Measurements from ENCODE around the gene N4BP2L1. TPM values are rescaled to one million over a fixed set of nuclear protein-coding genes. Genes with fewer than 3 reads are reported as not detected.

Gene N4BP2L1
- total and polyA plus RNA-seq, 2 of the 8 experiments (the other 6 are each of a cell fraction or from before 2014, with no cell fraction given): 1.3 to 3.1 TPM

- no peak for DNase-seq (ENCODE audit: low read depth in 1 of 2, low spot score in 2 of 2)
- Histone ChIP-seq H3K9ac (replicated peaks in 1 of 4; ENCODE audit: extremely low read depth in 1 of 4, low read depth in 3 of 4, low read length in 3 of 4) (no peak overlapping the region), H3K18ac (ENCODE audit: extremely low read depth, low read length) (no peak overlapping the region), H3K14ac (ENCODE audit: insufficient read length) (no peak overlapping the region), H3K9me3 (ENCODE audit: insufficient read depth in 2 of 2, low read depth in 1 of 2, low read length in 1 of 2) (no peaks in the 10 kb centered on the region), H4K91ac (replicated peaks; ENCODE audit: insufficient read length, low read length) (no peak overlapping the region), H4K8ac (ENCODE audit: extremely low read depth, insufficient read depth, low read length) (no peak overlapping the region), H2BK20ac (ENCODE audit: low read length) (no peak overlapping the region), H3K23ac (ENCODE audit: insufficient read length) (no peak overlapping the region), H3K36me3 (ENCODE audit: control insufficient read depth in 2 of 4, insufficient read depth in 4 of 4, low read length in 3 of 4) (no peaks in the 10 kb centered on the region), H3K4me3 (ENCODE audit: extremely low read depth in 1 of 4, insufficient read depth in 2 of 4, low read depth in 3 of 4, low read length in 4 of 4) (no peak overlapping the region), H2AK5ac (ENCODE audit: low read depth, low read length) (no peak overlapping the region), H4K20me1 (replicated peaks in 1 of 2; ENCODE audit: control insufficient read depth in 1 of 2, insufficient read depth in 2 of 2, low read length in 2 of 2) (no peaks in the 10 kb centered on the region), H3K79me1 (ENCODE audit: low read depth, low read length) (no peaks in the 10 kb centered on the region), H3K4me1 (replicated peaks in 1 of 4; ENCODE audit: control insufficient read depth in 3 of 4, insufficient read depth in 4 of 4, low read length in 3 of 4) (no peaks in the 10 kb centered on the region), H3K27me3 (replicated peaks in 1 of 4; ENCODE audit: control insufficient read depth in 3 of 4, extremely low read depth in 1 of 4, insufficient read depth in 3 of 4, low read length in 3 of 4) (no peaks in the 10 kb centered on the region), H3K4me2 (ENCODE audit: insufficient read depth in 1 of 2, low read depth in 2 of 2, low read length in 2 of 2) (no peak overlapping the region), H2BK120ac (replicated peaks; ENCODE audit: low read depth, low read length) (no peak overlapping the region), H3K23me2 (ENCODE audit: low read depth, low read length) (no peaks in the 10 kb centered on the region), H3K79me2 (ENCODE audit: control insufficient read depth in 1 of 2, insufficient read depth in 2 of 2, low read length in 2 of 2) (no peaks in the 10 kb centered on the region), H3K4ac (replicated peaks; ENCODE audit: insufficient read length, low read depth, low read length) (no peak overlapping the region), H2BK15ac (ENCODE audit: low read length) (no peak overlapping the region), H2AFZ (ENCODE audit: low read length) (no peak overlapping the region), H2BK5ac (ENCODE audit: low read depth, low read length) (no peak overlapping the region), H2BK12ac (ENCODE audit: low read depth, low read length) (no peak overlapping the region), H3K56ac (replicated peaks; ENCODE audit: insufficient read length, low read depth, low read length) (no peak overlapping the region), H4K5ac (ENCODE audit: insufficient read length, low read depth, low read length) (no peak overlapping the region), H3K27ac (ENCODE audit: low read depth, low read length) (no peak overlapping the region)
- ChIA-PET CTCF (ENCODE audit: partially characterized antibody) (interaction anchor here (0.6 to 1.3 kb wide), 3 partner anchors 14 to 252 kb away, joined by 3 read pairs; no protein-coding TSS in a partner anchor), POLR2A (ENCODE audit: partially characterized antibody) (no interaction called here)
- FAIRE-seq: no peak
- 91% methylated on average over 2 of the region's 2 CpGs; no CpG with 5 or more reads in 1 of the 2 experiments for WGBS, 2 experiments (ENCODE audit: extremely low coverage in 1 of 2, insufficient coverage in 1 of 2, insufficient read length in 1 of 2, insufficient replicate concordance in 2 of 2, low coverage in 1 of 2, low lambda C conversion rate in 2 of 2, missing lambda C conversion rate in 1 of 2)
- no peak for TF ChIP-seq EGR1 (IDR thresholded peaks at IDR 0.05; ENCODE audit: borderline replicate concordance, low read depth, low read length)
- TF ChIP-seq FOSL1 (IDR thresholded peaks at IDR 0.05; ENCODE audit: insufficient read depth, low read depth, low read length): no peak
- no peak for TF ChIP-seq TAF7 (optimal IDR thresholded peaks at IDR 0.05; ENCODE audit: borderline replicate concordance, low read depth, low read length)
- TF ChIP-seq MAFK (IDR thresholded peaks at IDR 0.05; ENCODE audit: low read depth, low read length): no peak
- TF ChIP-seq KDM1A (IDR thresholded peaks at IDR 0.05; ENCODE audit: borderline replicate concordance, low read length): no peak
- no peak for TF ChIP-seq SAP30 (IDR thresholded peaks at IDR 0.05; ENCODE audit: insufficient read depth, insufficient replicate concordance, low read length)
- no peak for TF ChIP-seq E2F6 (IDR thresholded peaks at IDR 0.05)
- no peak for TF ChIP-seq POU5F1 (IDR thresholded peaks at IDR 0.05; ENCODE audit: low read depth, low read length)
- no peak for TF ChIP-seq MAX (IDR thresholded peaks at IDR 0.05)
Measured at GRCh38 chr13:32443111-32443510, 15.2 kb upstream of the N4BP2L1 start.

All from H1 (cell line).